SKM-1 treated with dmso at 0.1 percent for 144 hours (cell line): ENCODE results near the gene DDB1.

Experiments used
- DNase-seq: peaks from one replicate; lab custom pipeline; 2025; ENCODE audit not compliant: unreplicated experiment; lab: John Stamatoyannopoulos, UW

DDB1 gene

DNA sequence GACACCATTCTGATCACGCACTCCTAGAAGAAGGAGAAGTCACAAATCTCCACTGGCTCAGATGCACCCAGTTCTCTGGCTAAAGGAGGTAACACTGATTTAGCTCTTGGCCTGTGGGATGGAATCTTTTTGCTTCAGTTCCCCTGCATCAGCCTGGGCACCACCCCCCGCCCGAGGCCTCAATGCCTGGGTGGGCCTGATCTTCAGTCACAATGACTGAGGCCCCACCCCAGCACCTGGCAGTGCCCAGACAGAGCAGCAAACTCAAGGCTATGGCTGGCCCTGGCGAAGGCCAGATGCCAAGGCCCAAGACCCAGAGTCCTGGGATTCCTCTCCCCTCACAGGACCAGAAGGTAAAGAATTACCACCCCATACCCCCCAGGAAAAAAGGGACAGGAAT is 23.8 kb upstream of the DDB1 start:
- DNase-seq: no peak

DNA sequence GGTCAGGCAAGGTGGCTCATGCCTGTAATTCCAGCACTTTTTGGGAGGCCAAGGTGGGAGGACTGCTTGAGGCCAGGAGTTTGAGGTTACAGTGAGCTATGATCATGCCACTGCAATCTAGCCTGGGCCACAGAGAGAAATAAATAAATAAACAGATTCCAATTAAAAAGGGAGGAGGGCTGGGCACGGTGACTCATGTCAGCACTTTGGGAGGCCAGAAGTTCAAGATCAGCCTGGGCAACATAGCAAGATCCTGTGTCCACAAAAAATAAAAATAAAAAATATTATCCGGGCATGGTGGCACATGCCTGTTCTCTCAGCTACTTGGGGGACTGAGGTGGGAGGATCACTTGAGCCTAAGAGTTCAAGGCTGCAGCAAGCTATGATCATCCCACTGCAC is 21.3 kb upstream of the DDB1 start:
- DNase-seq: no peak

DNA sequence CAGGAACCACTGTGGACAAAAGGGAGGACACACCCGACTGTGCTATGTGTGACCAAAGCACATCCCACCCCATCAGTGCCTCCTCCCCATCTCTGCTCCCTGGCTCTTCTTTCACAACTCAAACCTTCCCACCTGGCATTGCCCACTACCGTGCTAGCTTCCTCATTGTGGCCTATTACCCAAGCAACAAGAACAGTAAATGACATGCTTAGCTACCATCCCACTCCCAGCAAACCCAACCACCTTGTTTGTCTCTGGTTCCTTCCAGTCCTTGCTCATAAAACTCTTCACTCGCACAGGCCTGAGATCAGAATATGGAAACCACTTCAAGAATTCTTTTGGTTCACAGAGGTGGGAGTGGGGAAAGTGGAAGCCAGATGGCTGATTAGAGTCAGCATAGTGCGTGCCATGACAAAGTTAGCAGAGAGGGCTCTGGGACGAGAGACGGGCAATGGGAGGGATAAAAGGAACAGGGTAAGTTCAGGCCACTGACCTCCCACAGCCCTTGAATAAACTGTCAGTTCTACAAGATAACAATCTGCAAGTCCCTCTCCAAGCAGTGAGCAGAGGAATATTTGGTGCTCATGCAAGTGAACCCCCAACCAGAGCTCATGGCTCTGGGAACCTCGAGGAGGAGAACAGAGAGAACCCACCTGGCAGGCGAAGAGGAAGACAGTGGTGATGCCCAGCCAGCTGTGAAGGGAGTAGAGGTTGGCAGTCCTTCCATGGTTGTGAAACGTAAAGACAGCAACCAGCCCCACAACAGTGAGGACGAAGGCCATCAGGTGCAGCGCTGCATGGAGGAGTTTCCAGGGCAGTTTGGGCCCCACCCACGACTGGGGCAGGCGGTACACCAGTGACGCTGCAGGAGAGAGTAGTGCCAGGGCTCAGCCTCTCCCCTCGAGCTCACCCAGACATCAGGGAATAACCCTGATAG is 20.5 kb upstream of the DDB1 start:
- DNase-seq: peak; percentile 26

DNA sequence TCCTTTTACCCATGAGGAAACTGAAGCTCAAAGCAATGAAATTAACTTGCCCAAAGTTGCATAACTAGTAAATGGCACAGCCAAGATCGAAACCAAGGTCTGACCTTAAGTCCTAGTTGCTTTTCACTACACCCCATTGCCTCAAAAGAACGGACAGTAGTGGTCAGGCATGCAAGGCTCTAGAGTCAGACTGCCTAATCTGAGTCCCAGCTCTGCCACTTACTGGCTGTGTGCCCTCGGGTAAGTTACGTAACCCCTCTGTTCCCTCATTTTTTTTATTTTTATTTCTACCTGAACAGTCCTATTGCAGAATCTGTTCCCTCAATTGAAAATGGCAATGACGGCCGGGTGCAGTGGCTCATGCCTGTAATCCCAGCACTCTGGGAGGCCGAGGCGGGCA is 19.1 kb upstream of the DDB1 start:
- DNase-seq: no peak

DNA sequence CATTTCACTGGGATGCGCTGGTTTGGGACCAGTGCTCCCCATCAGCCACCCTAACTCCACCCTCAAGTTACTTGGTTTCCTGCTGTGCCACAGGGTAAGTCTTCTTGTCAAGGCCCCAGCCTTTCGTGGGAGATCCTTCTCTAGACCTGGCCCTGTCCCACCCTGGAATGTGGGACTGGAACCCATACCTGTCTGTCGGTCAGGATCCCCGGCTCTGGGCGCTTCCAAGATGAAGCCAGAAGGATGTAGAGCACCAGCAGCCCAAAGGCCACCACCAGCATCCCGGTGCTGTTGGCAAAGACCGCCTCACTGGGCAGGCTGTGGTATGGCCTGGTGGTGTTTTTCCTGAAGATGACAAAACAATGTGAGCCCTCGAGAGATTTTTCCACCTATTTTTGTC is 17.9 kb upstream of the DDB1 start:
- no peak for DNase-seq

DNA sequence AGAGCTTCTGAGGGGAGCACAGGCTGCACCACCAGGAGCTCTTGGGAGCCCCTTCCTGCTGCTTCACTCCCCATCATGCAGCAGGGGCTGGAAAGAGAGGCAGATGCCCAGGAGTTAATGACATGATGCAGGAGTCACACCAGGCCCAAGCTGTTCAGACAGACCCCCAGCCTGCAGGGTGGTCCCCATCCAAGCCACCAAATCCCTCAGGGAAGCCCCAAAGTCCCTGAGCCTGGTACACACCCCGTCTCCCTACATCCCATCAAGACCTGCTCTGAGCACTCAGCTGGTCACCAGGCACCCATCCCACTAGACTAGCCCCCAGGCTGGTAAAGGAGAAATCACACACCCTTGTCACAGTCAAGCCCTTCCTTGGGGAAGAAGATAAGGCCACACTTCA is 17.4 kb upstream of the DDB1 start:
- no peak for DNase-seq

DNA sequence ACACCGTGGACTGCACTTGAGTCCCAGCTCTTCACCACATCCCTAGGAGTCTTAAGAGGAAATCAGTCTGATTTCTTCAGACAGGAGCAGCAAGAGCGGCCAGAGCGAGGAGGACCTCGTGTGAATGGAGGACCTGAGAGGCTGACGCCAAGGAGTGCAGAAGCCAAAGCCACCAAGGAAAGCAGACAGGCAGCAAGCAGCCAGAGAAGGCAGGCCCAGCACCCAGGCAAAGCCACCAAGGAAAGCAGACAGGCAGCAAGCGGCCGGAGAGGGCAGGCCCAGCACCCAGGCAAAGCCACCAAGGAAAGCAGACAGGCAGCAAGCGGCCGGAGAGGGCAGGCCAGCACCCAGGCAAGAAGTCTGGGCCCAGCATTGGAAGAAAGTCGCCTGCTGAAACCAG is 17.0 kb upstream of the DDB1 start:
- DNase-seq: no peak

DNA sequence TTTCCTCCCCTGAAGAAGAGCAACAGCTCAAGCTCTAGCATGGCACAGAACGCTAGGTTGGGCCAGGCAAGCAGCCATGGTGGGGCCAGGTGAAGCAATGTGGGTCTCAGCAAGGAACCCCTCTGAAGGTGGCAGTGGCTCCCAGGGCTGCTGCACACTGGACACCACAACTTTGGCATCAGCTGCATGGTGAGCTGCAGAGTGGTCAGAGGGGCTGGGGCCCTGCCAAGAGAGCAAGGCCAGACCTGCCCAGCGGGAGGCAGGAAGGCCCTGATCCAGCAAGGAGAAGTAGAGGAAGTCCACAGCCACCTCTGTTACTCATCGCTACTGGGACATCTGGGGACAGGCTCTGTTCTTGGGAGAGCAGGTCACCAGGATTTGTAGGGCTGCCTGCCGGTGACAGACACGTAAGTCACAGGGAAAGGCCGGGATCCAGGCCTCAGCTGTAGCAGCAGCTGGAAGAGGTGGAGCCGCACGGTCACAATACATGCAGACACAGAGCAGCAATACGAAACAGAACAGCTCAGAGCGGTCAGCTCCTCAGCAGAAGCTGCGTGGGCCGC is 16.4 kb upstream of the DDB1 start:
- DNase-seq: no peak

DNA sequence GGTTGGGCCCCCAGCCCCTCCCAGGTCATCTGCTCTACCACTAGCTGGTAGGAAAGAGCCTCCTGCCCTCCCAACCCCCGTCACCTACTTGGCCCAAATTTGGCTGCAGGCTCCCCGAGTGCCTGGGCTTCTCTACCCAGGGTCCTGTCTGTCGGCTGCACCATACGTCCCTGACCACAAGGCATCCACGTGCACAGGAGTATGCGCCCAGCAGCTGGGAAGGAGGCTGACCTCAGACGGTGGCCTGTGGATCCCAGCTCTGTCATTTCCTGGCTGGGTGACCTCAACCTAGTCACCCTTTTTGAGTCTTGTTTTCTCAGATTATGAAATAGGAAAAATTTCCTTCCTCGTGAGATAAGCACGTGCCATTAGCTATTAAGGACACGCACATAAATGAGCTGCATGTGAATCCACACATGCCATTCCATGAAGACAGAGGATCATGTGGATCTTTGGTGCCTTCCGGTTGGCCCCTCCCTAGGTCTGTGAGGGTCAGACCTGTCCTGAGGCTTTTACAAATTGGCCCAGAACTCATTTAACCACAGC is 15.1 kb upstream of the DDB1 start:
- DNase-seq: peak; percentile 44

DNA sequence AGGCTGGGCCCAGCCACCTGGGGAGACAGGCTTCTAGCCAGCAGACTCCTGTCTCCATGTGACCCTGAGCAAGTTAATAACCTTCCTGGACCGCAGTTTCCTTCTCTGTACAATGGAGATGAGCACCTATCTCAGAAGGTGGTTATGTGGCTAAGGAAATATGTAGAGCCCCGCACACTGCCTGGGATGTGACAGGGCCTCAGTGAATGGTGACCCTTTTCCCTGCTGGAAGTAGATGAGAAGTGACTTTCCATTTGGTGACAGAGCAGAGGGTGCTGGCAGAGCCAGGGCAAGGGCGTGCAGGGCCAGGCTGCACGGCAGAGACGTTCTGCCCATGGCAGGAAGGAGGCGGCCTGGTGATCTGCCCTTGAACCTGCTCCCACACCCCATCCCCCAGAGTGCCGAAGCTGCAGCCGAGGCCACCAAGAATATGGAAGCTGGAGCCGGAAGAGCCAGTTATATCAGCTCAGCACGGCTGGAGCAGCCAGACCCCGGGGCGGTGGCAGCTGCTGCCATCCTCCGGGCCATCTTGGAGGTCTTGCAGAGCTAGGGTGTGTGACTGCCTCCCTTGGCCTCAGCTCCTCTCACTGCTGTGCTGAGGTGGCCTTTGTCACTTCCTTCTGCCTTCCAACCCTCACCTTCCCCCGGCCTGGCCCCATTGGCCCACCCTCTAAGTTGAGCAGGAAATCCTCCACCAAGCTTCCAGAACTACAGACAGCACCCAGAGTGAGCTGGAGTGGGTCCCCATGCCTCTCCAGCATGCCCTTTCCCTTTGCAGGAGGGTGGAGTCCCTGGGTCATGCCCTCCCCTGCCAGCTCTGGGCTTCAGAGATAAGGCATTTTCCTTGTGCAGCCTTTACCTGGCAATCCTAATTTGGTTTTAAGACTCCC is 13.3 kb upstream of the DDB1 start:
- no peak for DNase-seq

DNA sequence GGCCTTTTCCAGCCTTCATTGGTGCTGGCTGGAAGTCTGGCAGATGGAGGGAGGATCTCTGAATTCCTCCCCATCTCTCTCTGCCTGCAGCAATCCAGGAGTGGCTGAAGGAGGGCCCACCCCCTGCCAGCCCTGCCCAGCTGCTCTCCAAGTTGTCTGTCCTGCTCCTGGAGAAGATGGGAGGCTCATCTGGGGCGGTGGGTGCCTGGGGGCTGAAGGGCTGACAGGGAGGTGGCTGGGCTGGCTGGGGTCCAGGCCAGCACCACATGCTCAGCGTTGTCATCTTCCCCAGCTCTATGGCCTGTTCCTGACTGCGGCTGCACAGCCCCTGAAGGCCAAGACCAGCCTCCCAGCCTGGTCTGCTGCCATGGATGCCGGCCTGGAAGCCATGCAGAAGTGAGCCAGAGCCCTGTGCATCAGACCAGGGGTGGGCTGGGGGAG is 12.3 kb upstream of the DDB1 start:
- DNase-seq: no peak

DNA sequence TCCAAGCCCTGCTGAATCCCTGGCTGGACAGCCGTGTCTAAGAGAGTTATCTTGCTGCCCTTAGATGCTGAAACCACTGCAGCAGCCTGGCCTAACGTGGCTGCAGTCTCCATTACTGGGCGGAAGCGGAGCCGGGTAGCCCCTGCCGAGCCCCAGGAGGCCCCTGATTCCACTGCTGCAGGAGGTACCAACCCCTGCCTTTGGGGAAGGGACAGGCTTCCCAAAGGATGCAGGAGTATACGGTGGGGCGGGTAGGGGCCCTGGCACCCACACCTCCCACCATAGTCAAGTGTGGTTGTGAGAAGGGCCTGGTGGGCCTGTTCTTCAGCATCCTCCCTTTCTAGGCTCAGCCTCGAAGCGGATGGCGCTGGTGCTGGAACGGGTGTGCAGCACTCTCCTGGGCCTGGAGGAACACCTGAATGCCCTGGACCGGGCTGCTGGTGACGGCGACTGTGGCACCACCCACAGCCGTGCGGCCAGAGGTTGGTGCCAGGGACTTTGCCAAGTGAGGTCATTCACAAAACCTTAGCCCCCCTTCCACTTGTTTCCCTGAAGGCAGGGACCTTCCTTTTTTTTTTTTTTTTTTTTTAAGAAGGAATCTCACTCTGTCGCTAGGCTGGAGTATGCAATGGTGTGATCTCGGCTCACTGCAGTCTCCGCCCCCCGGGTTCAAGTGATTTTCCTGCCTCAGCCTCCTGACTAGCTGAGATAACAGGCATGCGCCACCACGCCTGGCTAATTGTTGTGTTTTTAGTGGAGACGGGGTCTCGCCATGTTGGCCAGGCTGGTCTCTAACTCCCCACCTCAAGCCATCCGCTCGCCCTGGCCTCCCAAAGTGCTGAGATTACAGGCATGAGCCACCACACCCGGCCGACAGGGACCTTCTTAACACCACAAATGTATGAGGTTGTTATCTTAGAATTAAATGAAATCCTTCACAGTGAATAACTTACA is 11.2 kb upstream of the DDB1 start:
- no peak for DNase-seq

DNA sequence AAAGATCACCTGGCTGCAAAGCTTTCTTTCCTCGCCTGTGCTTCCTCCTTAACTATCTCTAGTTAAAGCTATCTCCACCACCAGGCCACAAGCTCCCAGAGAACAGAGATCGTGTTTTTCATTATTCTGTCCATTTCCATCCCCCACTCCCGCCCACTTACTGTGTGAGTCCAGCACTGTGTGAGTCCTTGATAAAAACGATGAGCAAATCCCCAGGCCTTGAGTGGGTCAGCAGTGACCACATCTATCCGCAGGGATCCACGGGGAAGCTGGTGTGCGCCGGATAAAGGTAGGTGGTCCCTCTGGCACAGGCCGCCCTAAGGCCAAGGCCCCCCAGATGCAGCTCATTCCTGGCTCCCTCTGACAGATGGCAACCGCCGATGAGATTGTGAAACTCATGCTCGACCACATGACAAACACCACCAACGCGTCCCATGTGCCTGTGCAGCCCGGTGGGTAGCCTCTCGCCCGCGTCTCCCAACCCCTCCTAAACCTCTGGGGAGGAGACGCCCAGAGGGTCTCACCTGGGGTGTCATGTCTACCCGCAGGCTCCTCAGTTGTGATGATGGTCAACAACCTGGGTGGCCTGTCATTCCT is 9.4 kb upstream of the DDB1 start:
- DNase-seq: no peak

DNA sequence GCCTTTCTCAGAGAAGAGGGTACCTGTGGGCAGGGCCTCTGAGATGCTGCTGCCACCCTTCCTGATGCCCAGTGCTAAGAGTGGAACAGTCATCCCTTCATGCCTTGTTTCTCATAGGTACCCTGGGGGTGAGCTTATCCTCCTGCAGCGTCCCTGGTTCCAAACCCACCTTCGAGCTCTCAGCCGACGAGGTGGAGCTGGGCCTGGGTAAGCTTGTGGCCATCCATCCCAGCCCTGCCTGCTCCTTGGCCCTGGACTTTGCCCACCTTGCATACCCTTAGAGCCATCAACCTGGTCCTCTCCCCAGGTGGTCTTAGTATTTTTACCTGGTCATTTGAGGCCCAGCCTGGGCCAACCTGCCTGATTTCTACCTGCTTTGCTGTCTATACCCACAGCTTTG is 8.8 kb upstream of the DDB1 start:
- DNase-seq: no peak

DNA sequence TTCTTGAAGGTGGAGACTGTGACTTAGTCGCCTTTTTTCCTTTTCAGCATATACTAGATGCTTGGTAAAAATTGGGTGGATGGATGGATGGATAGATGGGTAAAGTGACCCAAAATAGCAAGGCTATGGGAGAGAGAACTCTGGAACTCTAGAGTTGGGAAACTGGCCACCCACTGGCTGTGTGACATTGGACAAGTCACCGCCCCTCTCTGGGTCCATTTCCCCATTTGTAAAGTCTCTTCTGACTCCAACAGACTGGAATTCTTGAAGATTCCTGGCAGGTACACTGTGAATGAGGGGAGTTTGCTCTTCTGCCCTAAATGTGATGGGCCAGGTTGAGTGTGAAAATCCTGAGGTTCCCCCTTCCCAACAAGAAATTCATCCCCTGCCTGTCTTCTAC is 8.1 kb upstream of the DDB1 start:
- DNase-seq: no peak

DNA sequence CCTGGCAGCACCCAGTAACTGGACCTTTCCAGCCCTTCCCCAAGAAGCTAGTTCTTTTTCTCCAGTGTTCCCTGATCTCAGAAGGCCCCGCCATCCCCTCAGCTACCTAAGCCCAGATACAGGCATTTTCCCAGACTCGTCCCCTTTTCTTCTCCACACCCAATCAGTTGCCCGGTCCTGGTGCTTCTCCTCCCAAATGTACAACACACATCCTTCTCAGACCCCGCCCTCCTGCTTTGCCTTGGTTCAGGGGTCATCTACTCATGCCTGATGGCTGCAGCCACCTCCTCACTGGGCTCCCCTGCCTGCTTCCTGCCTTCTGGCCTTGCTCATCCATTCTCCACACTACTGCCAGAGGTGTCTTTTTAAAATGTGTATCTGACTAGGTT is 6.6 kb upstream of the DDB1 start:
- no peak for DNase-seq

DNA sequence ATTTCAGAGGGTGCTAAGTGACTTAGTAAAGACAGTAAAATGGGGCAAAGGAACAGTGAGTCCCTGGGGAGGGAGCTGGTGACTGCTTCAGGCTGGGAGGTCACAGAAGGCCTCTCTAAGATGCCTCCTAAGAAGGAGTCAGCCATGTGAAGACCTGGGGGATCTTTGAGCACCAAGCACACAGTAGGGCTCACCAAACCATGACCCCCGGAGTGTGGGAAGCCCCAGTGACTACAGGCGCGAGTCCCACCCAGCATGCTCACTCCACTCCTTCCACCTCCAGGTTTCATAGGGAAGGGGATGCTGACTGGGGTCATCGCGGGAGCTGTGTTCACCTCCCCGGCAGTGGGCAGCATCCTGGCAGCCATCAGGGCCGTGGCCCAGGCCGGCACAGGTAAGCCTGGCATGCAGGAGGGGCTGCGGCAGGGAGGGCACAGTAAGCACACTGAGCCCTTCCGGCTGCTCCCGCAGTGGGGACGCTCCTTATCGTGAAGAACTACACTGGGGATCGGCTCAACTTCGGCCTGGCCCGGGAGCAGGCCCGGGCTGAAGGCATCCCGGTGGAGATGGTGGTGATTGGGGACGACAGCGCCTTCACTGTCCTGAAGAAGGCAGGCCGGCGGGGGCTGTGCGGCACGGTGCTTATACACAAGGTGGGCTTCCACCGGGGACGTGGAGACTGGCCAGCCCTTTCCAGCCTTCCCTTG is 6.0 kb upstream of the DDB1 start:
- DNase-seq: no peak

DNA sequence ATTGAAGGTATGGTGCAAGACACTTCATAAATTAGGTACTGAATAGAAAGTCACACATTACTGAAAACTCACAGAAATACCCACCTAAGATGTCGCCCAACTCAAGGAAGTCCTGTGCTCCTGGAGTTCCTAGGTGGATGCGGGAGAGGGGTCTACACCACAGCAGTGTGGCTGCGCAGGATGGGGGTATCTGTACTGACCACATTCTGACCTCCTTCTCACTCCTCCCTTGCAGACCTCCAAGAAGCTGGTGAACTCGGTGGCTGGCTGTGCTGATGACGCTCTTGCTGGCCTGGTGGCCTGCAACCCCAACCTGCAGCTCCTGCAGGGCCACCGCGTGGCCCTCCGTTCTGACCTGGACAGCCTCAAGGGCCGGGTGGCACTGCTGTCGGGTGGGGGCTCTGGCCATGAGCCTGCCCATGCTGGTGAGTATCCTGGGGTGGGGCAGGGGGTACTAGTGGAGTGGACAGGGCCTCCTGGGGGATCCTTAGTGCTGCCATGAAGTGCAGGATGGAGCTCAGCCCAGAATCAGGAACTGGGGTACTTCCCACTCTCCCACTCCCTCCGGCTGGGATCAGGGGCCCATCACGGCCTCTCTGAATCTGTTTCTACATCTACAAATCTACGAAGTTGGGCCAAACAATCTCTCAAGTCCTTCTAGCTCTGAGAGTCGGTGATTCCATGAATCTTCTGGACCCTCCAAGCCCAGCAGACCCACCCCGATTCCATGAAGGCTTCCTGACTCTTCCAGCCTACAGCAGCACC is 5.0 kb upstream of the DDB1 start:
- no peak for DNase-seq
